GM12892 (cell line): ENCODE data around the gene CDK5.

Source experiments
- DNase-seq: peaks from one replicate; pipeline ENCODE4 v3.0.0; 2011; ENCODE audit not compliant: insufficient read length
- FAIRE-seq: peaks from 2 replicates; lab custom pipeline; 2011; peaks lifted over from hg19 to GRCh38; lab: Jason Lieb, UNC
- POLR2A ChIP-seq: IDR thresholded peaks from 2 replicates; pipeline ENCODE4 v1.6.1; 2011; ENCODE audit warnings: low read depth, low read length, control low read depth
- POLR2AphosphoS5 ChIP-seq: IDR thresholded peaks from 2 replicates; pipeline ENCODE4 v1.6.1; 2011; ENCODE audit warnings: low read depth, low read length, control low read depth
- TAF1 ChIP-seq: IDR thresholded peaks from 2 replicates; pipeline ENCODE4 v1.6.1; 2011; ENCODE audit warnings: low read depth, mild to moderate bottlenecking, control low read depth, low read length, borderline replicate concordance

The CDK5 gene

DNA sequence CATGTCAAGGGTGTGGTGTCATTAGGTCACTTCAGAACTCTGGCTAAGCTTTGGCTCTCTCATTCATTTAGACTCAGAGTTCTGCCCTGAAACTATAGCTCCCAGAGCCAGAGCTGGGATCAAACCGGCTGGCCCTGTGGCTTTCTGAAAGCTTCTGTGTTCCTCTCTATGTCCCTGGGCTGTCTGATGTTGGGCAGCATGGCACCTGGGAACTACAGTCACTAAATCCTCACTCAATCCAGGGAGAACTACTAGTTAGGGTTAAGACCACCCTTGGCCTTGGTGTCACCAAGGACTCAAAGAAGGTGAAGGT is 46.6 kb downstream of the CDK5 start:
- no peak for DNase-seq
- no peak for TF ChIP-seq POLR2AphosphoS5
- no peak for TF ChIP-seq POLR2A
- no peak for TF ChIP-seq TAF1
- FAIRE-seq, result no peak

DNA sequence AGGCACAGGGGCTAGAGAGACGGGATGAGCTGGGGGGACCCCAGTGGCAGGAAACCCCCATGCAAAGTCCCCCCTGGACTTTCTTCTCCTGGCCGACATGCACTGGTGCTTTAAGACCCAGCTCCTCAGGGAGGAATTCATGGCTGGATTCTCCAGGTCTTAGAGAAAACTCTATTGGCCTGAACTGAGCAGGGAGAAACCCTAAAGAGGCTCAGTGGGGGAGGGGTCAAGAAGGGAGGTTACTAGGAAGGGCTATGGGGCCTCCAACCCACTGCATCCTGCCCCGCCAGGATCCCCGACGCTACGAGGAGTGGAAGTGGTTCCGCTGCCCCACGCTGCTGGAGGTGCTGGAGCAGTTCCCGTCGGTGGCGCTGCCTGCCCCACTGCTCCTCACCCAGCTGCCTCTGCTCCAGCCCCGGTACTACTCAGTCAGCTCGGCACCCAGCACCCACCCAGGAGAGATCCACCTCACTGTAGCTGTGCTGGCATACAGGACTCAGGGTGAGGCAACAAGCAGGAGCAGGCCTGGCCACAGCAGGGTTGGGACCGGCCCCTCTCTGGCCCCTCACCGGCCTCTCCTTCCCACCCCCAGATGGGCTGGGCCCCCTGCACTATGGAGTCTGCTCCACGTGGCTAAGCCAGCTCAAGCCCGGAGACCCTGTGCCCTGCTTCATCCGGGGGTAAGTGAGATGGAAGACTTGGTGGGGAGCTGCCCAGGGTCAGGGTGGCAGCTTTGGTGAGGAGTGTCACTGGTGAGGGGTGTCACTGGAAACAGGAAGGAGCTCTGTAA is 47.2 kb downstream of the CDK5 start:
- TF ChIP-seq POLR2AphosphoS5 (no peak), POLR2A (no peak), TAF1 (no peak)
- FAIRE-seq (no peak), DNase-seq (no peak)

DNA sequence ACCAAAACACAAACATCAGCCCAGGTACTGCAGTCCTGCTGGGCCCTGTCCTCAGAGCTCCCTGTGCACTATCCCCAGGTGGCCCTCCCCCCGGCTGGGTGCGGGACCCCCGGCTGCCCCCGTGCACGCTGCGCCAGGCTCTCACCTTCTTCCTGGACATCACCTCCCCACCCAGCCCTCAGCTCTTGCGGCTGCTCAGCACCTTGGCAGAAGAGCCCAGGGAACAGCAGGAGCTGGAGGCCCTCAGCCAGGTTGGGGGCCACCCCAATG is 47.7 kb downstream of the CDK5 start:
- FAIRE-seq (no peak), DNase-seq (no peak)
- TF ChIP-seq POLR2A (no peak), POLR2AphosphoS5 (no peak), TAF1 (no peak)

DNA sequence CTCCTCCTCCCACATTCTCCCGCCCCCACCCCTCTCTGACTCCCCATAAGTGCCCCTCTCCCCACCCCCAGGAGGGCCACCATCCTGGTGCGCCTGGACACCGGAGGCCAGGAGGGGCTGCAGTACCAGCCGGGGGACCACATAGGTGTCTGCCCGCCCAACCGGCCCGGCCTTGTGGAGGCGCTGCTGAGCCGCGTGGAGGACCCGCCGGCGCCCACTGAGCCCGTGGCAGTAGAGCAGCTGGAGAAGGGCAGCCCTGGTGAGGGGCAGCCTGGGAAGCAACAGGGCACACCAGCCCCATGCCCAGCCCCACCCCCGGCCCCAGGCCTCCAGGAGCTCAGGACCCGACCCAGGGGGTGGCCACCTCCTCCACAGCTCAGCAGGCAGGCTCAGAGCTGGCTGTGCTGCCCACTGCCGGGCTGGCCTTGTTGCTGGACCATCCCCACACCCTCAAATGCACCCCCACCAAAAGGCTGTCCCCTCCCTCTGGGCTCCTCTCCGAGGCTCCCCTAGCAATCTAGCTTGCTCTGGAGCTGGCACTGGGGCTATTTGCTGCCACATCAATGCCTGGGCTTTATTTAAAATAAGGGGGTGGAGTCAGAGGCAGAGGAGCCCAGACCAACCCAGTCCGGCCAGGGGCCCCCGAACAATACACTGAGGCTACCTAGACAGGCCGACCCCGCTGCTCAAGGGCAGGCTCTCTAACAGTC is 48.2 kb downstream of the CDK5 start:
- FAIRE-seq (no peak), DNase-seq (no peak)
- TF ChIP-seq TAF1 (no peak), POLR2A (no peak), POLR2AphosphoS5 (no peak)

DNA sequence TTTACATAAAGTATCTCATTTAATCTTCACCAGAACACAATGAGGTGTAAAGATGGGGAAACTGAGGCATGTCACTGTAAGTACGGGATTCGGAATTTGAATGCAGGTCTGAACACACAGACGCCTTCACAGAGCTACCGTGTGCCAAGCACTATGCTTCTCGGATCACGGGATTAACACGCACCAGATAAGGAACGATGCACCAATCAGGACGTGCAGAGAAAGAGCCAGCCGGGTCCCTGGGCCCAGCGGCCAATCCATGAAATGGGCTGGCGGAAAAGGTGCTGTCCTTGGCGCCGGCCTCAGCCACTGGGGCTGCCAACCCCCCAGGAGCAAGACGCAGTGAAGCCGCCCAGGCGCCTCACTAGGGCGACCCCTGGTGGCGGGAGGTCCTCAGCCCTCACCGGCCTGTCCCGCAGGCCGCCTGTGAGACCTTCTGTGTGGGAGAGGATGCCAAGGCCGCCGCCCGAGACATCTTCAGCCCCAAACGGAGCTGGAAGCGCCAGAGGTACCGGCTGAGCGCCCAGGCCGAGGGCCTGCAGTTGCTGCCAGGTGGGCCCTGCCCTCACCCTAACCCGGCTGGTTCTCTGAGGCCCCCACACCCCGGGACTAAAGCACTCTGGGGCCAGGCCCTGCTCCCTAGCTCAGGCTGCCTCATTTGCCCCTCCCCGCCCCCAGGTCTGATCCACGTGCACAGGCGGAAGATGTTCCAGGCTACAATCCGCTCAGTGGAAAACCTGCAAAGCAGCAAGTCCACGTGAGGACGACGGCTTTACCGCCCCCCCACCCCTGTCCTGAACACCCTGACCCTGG is 49.0 kb downstream of the CDK5 start:
- no peak for FAIRE-seq
- DNase-seq, result peak; percentile 88
- no peak for TF ChIP-seq TAF1
- TF ChIP-seq POLR2A, result no peak
- TF ChIP-seq POLR2AphosphoS5, result no peak

DNA sequence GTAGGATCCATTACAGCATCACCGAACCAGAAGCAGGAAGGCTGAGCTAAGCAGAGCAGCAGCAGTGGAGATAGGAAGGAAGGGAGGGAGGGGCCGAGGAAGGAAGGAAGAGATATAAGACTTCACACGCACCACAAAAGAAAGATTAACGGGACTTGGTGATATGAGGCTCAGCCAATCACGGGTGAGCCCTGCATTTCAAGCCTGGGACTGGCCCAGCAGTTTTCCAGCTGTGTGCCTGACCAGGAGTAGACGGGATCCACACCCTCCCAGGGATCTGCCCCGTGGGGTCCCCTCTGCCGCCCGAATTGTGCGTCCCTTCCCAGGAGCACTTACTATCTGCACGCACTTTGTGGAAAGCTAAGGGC is 49.6 kb downstream of the CDK5 start:
- FAIRE-seq (no peak), DNase-seq (no peak)
- TF ChIP-seq POLR2A (no peak), TAF1 (no peak), POLR2AphosphoS5 (no peak)

DNA sequence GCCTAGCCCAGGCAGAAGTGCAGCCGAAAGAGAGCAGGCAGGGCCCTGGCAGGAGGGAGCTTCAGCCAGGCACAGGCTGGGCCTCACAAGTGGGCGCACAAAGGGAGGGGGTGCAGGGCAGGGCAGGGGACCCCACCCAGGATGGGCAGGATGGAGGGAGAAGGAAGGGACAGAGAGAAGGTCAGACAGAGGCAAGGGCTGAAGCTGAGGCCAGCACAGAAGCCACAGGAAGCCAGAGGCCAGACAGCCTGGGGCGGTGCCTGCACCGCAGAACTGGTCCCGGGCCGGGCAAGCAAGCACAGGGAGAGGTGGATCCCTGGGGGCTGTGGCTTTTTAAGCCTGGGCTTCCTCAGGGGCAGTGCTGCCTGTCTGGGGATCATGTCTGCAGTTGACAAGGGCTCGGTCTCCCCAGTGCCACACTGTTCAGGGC is 50.2 kb downstream of the CDK5 start:
- no peak for DNase-seq
- FAIRE-seq, result no peak
- TF ChIP-seq TAF1 (no peak), POLR2AphosphoS5 (no peak), POLR2A (no peak)

DNA sequence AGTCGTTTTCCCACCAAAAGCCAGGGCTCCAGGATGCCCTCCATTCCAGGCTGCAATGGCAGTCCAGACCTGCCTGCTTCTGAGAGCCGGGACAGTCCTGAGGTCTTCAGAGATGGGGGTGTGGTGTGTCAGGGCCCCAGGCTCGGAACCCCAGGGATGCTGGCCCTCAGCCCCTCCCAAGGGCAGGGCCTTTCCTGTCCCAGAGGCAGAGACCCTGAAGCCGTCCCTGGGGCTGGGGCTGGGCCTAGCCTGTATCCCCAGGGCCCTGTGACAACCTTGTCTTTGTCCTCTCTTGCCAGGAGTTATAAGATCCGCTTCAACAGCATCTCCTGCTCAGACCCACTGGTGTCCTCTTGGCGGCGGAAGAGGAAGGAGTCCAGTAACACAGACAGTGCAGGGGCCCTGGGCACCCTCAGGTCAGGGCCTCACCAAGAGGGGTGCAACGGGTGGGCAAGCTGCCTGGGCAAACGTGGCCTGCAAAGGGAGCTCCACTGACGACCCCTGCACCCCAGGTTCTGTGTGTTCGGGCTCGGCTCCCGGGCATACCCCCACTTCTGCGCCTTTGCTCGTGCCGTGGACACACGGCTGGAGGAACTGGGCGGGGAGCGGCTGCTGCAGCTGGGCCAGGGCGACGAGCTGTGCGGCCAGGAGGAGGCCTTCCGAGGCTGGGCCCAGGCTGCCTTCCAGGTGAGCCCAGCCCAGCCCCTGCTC is 51.0 kb downstream of the CDK5 start:
- TF ChIP-seq POLR2AphosphoS5 (no peak), POLR2A (no peak), TAF1 (no peak)
- no peak for FAIRE-seq
- no peak for DNase-seq

DNA sequence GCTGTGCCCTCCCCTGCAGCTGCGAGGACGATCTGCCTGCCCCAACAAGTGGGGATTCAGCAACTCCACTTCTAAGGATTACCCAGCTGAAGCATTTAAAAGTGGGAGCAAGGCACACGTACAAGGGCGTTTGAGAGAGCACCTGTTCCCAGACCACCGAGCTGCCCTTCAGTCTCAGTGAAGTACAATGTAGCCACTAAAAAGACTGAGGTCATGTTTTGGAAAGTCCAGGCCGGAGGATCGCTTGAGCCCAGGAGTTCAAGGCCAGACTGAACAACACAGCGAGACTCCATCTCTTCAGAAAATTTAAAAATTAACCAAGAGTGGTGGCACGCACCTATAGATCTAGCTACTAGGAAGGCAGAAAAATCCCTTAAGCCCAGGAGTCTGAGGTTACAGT is 52.1 kb downstream of the CDK5 start:
- DNase-seq, result no peak
- no peak for TF ChIP-seq TAF1
- no peak for TF ChIP-seq POLR2A
- no peak for TF ChIP-seq POLR2AphosphoS5
- no peak for FAIRE-seq
